ENCODE data around the gene AGXT2.

The AGXT2 gene

GRCh38 chr5:35047785-35048404 lies at the start of gene AGXT2:
TSS of gene AGXT2 (minus strand) at chr5:35047949. CDS start at chr5:35047892, 57 bp downstream.
- DNase-seq = no peak

- DNase-seq = no peak
Measured at GRCh38 chr5:35096932-35097331, 49.2 kb upstream of the AGXT2 start.

- no peak for DNase-seq
Measured at GRCh38 chr5:35096216-35096615, 48.5 kb upstream of the AGXT2 start.

GRCh38 chr5:35095366-35095765 lies 47.6 kb upstream of the AGXT2 start:
- DNase-seq = no peak

- DNase-seq = no peak
Measured at GRCh38 chr5:35094948-35095347, 47.2 kb upstream of the AGXT2 start.

GRCh38 chr5:35092703-35093102 lies 45.0 kb upstream of the AGXT2 start:
- DNase-seq = no peak

- no peak for DNase-seq
Measured at GRCh38 chr5:35091704-35092103, 44.0 kb upstream of the AGXT2 start.

GRCh38 chr5:35089334-35090314 lies 41.9 kb upstream of the AGXT2 start:
- peak; percentile 4 for DNase-seq

GRCh38 chr5:35087991-35088390 lies 40.2 kb upstream of the AGXT2 start:
- no peak for DNase-seq

GRCh38 chr5:35083150-35083549 lies 35.4 kb upstream of the AGXT2 start:
- DNase-seq = no peak

- no peak for DNase-seq
Measured at GRCh38 chr5:35082530-35082929, 34.8 kb upstream of the AGXT2 start.

GRCh38 chr5:35081134-35081533 lies 33.4 kb upstream of the AGXT2 start:
- DNase-seq = no peak

GRCh38 chr5:35073160-35073559 lies 25.4 kb upstream of the AGXT2 start:
- no peak for DNase-seq

- no peak for DNase-seq
Measured at GRCh38 chr5:35069188-35069587, 21.4 kb upstream of the AGXT2 start.

- no peak for DNase-seq
Measured at GRCh38 chr5:35067985-35068384, 20.2 kb upstream of the AGXT2 start.

- no peak for DNase-seq
Measured at GRCh38 chr5:35066260-35066795, 18.6 kb upstream of the AGXT2 start.

- DNase-seq = no peak
Measured at GRCh38 chr5:35063414-35063813, 15.7 kb upstream of the AGXT2 start.

- DNase-seq = no peak
Measured at GRCh38 chr5:35061211-35061770, 13.5 kb upstream of the AGXT2 start.

- no peak for DNase-seq
Measured at GRCh38 chr5:35060236-35060635, 12.5 kb upstream of the AGXT2 start.

GRCh38 chr5:35059251-35059650 lies 11.5 kb upstream of the AGXT2 start:
- no peak for DNase-seq

GRCh38 chr5:35058374-35058788 lies 10.6 kb upstream of the AGXT2 start:
- no peak for DNase-seq

GRCh38 chr5:35056686-35057085 lies 8.9 kb upstream of the AGXT2 start:
- no peak for DNase-seq

GRCh38 chr5:35052838-35053237 lies 5.1 kb upstream of the AGXT2 start:
- no peak for DNase-seq

All from NCI-H2081 treated with DMSO at 0.1 percent for 48 hours (cell line).